ENCODE data around the gene CSAG2. TPM values are rescaled to one million over a fixed set of nuclear protein-coding genes. Genes with fewer than 3 reads are reported as not detected.

CSAG2 gene
- not detected in 2 replicates for total RNA-seq

GRCh38 chrX:152709173-152709572, at the start of gene CSAG2:
CSAG2 (minus strand) TSS chrX:152709273; CDS start chrX:152709112, 161 bp downstream.

GRCh38 chrX:152753686-152754650, 44.9 kb upstream of the CSAG2 start, which contains the start of gene MAGEA2:
MAGEA2 (minus strand) TSS chrX:152753842; CDS start chrX:152751363, 2,479 bp downstream.

GRCh38 chrX:152733261-152733975, 24.3 kb upstream of the CSAG2 start, which contains the start of the genes CSAG1 and MAGEA12:
CSAG1 (minus strand) TSS chrX:152733721; CDS start chrX:152732460, 1,261 bp downstream.
MAGEA12 (plus strand) TSS chrX:152733757; CDS start chrX:152736162, 2,405 bp downstream.

GRCh38 chrX:152713815-152714787, 5.0 kb upstream of the CSAG2 start, which contains the start of gene MAGEA2B:
MAGEA2B (plus strand) TSS chrX:152714628; CDS start chrX:152717107, 2,479 bp downstream.

GRCh38 chrX:152697952-152698931, 10.8 kb downstream of the CSAG2 start, which contains the start of gene MAGEA3:
MAGEA3 (plus strand) TSS chrX:152698794; CDS start chrX:152700833, 2,039 bp downstream.

Other genes starting within 250 kb of the CSAG2 start
- gene GABRQ, start 71.4 kb downstream of the CSAG2 start, total RNA-seq: under 0.01 TPM in 1 of 2 replicates, not detected in the other
- not detected in 2 replicates for gene MAGEA3, start 10.5 kb downstream of the CSAG2 start, total RNA-seq
- gene MAGEA2B, start 5.4 kb upstream of the CSAG2 start, total RNA-seq: not detected in 2 replicates
- gene CSAG1, start 24.4 kb upstream of the CSAG2 start, total RNA-seq: not detected in 2 replicates
- gene MAGEA12, start 24.5 kb upstream of the CSAG2 start, total RNA-seq: not detected in 2 replicates
- gene MAGEA2, start 44.6 kb upstream of the CSAG2 start, total RNA-seq: not detected in 2 replicates
- not detected in 2 replicates for gene CSAG3, start 49.9 kb upstream of the CSAG2 start, total RNA-seq
- gene MAGEA6, start 60.4 kb upstream of the CSAG2 start, total RNA-seq: not detected in 2 replicates
- 35.3 and 51.6 TPM in 2 replicates for gene CETN2, start 121.5 kb upstream of the CSAG2 start, total RNA-seq
- gene NSDHL, start 121.8 kb upstream of the CSAG2 start, total RNA-seq: 11.6 and 24.2 TPM in 2 replicates
- gene ZNF185, start 188.8 kb upstream of the CSAG2 start, total RNA-seq: 4.2 and 29.5 TPM in 2 replicates

All from regular cardiac myocyte (primary cell).